ENCODE data around the gene TBCCD1.
"Not testable (repeated sequence)": the region's sequence is repeated elsewhere in the genome, so short reads cannot be mapped to it uniquely, and the experiment has no call there.

TBCCD1 gene

DNA sequence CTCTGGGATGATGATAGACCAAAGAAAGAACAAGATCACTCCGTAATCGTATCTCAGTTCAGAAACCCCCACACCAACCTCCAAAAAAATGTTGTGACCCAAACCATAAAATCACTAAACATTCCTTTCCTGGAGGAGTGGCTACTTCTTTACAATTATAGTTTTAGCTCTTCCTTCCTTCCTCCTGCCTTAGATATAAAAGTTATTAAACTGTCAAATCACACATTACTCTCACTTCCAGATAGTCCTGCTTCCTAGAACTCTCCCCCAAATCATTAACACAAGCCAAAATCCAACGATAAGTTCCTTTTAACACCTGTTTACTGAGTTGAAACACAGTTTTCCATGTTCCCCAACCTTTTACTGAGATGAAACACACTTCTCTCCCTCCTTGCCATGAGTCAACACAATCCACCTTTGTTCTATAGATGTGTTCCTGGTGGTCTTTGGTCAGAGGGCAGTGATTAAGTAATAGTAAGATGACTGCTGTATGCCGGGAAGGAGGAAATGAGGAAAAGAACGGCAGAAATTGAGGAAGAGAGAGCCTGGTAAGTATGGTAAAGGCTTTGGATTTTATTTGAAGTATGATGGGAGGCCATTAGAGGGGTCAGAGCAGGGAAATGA lies 14.6 kb downstream of the TBCCD1 start:
- DNase-seq (ENCODE audit: low read depth in 3 of 3), result no peak

DNA sequence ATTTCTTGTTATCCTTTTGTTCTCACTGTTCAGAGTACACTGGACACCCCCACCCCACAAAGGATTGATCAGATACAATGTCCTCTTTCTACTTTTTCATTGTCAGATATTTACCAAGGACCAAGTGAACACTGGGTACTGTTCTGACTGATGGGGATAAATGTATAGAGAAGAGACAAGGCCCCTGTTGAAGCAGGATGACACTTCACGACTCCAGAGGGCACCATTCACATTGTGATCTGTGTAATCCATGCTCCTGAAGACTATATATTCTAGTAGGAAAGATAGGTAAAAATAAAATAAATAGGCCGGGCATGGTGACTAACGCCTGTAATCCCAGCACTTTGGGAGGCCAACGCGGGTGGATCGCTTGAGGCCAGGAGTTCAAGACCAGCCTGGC lies 15.8 kb downstream of the TBCCD1 start:
- DNase-seq (ENCODE audit: low read depth in 3 of 3), result no peak

DNA sequence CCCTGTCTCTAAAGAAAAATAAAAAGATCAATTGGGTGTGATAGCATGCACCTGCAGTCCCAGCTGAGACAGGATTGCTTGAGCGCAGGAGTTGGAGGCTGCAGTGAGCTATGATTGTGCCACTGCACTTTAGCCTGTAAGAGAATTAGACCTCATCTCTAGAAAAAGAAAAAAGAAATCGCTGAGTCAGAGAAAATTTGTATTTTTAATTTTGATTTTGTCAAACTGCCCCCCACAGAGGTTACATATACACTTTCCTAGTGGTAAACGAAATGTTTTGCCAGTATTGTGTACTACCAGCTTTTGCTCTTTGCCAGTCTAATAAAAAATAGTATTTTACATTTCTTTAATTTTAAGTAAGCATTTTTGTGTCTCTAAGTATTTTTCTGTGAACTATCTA lies 17.6 kb downstream of the TBCCD1 start:
- no peak for DNase-seq (ENCODE audit: low read depth in 3 of 3)

DNA sequence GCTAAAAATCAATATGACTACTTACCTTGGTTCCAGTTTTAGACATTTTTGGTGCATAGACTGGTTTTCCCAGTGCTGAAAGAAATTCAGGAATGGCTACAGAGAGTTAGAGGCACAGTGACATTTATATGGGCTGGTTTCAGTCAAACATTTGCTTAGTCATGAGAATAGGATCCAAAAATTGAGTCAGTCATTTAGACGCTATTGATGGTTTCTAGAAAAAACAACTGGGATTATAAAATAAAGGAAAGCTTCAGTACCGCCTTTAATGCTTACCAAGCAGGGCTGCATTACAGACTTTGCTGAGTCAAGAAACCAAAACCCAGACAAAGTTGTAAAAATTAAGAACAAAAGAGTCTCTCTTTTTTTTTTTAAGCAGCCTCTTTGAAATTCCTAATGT lies 22.9 kb downstream of the TBCCD1 start, which contains the start of gene CRYGS:
CRYGS (minus strand) TSS at position 100 of the 400 bp plus-strand sequence; CDS start at position 46, 54 bp downstream.
- no peak for DNase-seq (ENCODE audit: low read depth in 3 of 3)

DNA sequence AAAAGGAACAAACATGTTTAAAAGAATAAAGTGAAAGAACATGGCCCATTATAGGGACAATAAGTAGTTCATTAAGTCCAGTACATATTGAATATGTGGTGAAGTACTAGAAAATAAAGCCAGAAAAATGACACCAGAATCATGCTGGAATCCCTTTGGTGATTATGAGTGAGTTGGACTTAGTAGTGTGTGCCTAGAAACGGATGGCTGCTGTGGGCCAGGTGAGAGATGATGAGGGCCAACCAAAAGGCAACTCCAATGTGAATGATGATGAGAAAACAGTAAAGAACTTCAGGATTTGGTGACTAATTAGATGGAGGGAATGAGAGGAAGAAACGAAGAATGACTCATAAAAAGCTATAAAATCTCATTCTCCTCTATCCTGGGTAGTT lies 26.3 kb downstream of the TBCCD1 start:
- no peak for DNase-seq (ENCODE audit: low read depth in 3 of 3)

DNA sequence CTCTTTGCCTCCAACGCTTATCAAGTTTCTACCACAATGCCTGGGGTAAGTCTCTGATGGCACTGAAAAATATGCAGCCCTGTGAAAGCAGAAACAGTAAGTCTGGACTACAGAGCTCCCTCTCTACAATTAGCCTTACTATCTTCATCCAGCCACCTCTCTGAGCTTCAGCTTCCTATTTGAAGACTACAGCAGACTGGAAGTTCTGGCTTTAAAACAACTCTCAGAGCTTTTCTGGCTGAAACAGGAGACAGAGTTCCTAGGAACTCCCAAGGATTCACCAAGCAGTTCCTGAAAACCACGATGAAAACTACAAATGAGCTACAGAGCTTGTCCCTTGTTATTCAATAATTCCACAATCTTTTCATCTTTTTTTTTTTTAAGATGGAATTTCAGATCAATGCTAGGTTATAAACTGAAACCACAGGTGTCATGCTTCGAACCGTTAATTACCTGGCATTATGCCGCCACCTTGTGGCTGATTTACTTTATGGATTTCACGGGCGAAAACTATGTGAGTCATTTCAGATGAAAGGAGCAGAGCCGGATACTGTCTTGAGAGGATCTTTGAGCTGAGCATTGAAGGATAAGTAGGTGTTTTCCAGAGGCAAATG lies 26.8 kb downstream of the TBCCD1 start:
- peak; percentile 69 to 79 (median 75) for DNase-seq (ENCODE audit: low read depth in 3 of 3)

DNA sequence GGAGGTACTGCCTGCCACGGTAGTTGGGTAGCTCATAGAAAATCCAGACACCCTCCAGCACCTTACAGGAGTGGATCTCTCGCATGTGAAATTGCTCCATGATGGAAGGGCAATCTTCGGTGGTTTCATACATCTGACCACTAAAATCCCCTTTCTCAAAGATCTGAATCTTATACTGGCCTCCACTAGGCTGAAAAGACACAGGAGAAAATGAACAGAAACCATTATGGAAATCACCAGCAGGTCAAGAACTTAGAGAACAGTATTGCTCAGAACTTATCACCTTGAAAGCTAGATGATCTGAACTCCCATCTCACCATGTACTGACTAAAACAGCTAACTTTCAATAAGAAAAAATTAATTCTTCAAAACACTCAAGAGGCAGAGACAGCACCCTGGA lies 28.4 kb downstream of the TBCCD1 start:
- DNase-seq (ENCODE audit: low read depth in 3 of 3), result no peak

DNA sequence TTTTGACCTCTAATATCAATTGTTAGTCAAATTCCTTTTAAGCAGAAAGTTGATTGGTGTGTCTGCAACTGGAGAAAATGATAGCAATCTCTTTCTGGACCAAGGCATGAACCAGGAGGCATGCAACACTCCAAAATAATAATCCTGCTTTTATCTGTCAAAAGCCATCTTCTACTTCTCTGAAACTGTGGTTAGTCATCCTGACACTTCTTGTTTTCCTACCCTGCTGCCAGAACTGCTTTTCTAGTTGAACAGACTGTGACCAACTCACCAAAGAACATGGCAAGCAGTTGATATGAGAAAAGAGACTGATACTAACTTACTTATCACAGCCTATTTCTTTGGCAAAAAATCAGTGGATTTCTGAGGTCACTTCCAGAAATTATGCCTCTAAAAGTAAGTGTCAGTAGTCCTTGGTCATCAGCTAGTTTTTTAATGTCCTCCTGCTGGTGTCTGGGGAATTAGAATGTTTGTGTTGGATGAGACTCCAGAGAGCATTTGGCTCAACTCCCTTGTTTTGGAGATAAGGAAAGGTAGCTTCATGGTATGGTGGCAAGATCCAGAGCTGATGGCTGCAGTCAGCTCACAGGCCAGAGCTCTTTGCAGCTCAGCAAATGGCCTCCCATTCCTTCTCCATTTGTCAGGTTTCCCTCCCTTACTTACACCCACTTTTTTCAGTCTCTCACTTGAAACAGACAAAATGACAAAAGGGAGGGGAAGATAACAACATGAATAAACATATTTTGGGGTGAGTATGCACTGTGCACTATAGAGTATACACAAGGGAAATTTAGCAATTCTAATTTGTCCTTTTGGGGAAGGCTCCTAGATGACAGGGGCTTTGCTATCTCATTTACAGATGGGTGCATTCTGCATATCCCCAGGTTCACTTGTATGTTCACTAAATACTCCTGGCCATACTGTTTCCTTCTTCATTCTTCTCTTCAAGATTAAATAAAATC lies 30.0 kb downstream of the TBCCD1 start:
- DNase-seq (ENCODE audit: low read depth in 3 of 3), result no peak

DNA sequence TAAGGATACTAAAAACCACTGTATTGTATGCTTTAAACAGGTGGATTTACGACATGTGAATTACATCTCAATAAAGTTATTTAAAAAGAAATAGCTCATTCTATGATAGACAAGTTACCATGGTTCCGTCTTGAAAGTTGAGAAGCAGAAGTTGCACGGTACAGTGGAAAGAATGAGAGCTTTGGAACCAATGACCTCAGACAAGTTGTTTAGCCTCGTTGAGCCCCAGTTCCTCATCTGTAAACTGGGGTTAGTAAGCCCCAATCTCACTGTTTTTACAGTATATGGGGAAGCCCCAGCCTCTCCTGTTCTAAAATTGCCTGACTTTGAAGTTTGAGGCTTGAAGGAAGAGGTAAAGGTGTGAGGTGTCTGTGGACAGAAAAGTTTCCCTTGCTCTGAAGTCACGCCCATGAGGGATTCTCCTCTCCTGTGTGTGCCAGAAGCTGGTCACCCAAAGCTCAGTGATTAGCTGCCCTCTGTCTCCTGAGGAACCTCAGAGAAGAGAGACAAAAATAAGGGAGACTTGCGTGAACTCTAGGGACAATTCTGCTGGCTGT lies 32.9 kb downstream of the TBCCD1 start:
- peak in 2 of 3 experiments; percentile 43 to 49 for DNase-seq (ENCODE audit: low read depth in 3 of 3)

DNA sequence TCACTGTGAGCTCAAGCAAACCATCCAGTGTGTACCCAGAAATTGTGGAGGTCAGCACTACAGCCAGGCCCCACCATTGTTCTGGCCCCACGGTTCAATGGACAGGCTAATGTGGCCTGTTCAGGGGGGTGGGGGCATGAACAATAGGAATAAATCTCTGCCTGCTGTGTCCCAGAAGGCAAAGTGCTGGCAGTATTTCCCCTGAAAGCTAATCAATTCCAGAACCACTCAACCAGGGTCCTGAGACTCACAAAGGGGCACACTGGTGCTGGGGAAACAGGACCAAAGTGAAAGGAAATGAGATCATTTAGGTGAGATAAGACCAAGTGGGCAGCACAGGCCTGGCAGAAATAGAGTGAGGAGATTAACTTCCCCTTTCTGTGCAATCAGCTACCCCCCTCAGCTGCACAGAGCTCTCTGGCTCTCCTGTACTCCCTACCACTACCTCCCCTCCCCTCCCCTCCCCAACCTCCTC lies 34.5 kb downstream of the TBCCD1 start:
- DNase-seq (ENCODE audit: low read depth in 3 of 3), result no peak

DNA sequence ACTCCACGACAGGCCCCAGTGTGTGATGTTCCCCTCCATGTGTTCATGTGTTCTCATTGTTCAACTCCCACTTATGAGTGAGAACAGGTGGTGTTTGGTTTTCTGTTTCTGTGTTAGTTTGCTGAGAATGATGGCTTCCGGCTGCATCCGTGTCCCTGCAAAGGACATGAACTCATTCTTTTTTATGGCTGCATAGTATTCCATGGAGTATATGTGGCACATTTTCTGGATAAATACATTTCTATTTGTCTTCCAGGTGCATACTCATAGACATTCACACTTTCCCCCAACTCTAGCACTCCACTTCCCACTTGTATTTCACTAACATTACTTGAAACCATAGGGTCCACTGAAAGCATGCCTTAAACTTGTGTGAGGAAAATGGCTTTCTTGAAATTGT lies 35.4 kb downstream of the TBCCD1 start:
- DNase-seq (ENCODE audit: low read depth in 3 of 3), result not testable (repeated sequence)

DNA sequence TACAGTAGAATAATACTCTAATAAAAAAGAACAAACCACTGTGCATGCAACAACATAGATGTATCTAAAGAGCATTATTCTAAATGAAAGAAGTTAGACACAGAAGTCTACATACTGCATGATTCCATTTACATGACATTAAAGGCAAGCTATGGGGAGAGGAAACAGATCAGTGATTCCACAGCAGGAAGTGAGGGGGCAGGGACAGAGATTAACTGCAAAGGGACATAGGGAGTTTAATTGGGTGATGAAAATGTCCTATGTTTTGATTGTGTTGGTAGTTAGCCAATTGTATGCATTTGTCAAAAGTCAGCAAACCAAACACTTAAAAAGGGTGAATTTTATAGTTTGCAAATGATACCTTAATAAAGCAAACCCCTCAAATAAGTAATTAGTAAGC lies 36.7 kb downstream of the TBCCD1 start:
- DNase-seq (ENCODE audit: low read depth in 3 of 3), result no peak

DNA sequence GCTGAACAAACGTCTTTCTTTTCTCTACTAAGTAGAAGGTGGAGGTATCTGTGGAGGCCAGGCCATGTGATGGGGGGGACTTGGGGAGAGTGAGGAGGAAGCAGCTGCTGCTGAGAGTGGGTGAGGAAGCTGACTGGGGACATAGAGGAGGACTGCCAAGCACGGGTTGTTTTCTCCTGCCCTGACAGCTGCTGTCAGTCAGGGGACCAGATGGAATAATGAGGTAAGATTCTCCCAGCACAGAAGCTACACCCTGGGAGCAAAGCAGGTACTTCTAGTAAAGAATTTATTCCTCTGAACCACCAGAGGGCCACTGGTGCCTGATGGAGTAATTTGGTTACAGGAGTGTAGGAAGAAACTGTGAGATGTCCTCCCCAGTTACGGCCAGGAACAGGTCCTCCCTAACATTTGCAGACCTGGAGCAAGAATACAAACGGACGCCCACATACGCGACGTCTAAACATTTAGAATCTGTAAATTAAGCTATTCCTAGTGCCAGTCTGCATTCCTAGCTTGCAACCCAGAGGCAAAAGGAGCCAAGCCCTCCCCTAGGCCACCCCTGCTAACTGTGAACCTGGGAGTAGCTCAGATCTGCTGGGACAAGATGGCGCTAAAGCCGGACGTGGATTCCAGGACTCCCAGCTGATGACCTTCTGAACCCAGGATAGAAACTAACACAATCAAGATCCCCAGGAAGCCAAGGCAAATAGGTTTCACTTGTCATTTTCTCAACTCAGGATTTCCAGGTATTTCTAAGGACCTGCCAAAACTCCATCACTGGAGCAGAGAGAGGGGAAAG lies 37.7 kb downstream of the TBCCD1 start:
- no peak for DNase-seq (ENCODE audit: low read depth in 3 of 3)

DNA sequence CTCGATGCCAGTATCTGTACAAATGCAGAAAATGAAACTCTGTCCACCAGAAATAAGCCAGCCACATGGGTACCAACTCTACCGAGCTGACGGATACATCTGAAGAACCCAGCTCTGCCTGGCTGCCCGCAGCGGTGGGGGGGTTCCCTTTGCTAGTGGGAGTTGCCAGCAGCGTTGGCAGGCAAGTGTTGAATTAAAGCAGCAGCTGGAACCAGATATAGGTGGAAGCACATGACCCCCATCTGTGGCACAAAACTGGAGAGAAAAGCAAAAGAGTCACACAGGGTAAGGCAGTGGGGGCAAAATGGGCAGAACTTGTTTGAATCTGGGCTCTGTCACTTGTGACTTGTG lies 40.9 kb downstream of the TBCCD1 start:
- no peak for DNase-seq (ENCODE audit: low read depth in 3 of 3)

DNA sequence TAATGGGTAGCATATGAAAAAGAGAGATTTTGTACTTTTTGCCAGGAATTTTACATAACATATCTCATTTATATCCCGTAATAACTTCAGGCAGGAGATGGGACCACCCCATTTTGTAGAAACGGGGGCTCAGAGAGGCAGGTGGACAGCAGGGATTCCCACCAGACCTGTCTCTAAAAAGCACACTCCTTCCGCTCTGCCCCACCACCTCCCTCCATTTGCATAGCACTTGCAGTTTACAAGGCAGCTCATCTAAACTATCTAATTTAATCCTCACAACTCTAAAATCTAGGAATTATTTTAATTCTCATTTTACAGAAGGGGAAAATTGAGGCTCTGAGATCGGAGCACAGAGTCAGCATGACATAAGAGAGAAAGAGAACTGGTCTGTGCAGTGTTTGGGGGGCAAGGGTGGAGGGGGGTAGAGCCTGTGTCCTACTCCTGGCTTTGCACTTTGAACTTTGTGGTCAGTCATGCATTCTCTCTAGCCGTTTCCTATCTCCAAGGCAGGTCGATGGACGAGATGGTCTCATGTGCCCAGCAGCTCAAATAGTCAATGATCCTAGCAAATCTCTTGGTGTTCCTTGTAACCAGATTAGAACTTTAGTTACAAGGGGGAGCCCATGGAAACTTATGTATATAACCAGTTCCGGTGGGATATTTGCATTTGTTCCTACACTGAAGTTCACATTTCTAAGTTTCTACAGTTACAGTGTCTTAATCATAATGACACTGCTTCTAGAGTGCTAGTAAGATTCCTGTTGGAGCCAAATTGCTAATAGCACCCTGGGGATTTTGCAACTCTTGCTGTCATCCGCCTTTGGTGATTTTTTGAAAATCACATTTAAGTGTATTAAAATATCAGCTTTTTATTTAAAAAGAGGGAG lies 41.5 kb downstream of the TBCCD1 start:
- DNase-seq (ENCODE audit: low read depth in 3 of 3), result no peak

DNA sequence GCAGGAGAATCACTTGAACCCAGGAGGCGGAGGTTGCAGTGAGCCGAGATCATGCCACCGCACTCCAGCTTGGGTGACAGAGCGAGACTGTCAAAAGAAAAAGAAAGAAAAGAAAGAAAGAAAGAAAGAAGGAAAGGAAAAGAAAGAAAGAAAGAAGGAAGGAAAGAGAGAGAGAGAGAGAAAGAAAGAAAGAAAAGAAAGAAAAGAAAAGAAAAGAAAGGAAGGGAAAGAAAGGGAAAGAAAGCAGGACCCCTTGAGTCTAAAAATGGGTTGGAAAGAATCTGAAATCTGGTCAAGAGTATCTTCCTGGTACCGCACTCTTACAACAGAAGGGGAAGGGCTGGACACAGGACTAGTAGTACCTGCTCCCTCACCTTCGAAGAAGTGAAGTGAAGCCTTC lies 42.5 kb downstream of the TBCCD1 start:
- DNase-seq (ENCODE audit: low read depth in 3 of 3), result no peak

DNA sequence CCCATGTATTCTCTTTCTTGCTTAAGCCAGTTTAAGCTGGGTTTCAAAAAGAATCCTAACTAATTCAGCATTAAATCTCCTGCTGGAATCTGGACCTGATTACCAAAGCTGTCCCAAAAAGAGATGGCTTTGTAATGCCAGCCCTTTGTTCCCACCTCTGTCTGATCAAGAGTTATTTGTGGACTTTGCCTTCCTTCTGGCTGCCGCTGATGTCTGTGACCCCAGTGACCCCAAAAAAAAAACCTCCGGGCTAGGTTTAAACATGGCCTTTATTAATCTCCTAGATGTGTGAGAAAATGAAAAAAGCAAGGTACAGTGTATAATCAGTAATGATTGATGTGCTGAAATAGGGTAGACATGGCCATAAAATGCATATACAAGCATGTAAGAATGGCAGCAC lies 43.7 kb downstream of the TBCCD1 start:
- no peak for DNase-seq (ENCODE audit: low read depth in 3 of 3)

DNA sequence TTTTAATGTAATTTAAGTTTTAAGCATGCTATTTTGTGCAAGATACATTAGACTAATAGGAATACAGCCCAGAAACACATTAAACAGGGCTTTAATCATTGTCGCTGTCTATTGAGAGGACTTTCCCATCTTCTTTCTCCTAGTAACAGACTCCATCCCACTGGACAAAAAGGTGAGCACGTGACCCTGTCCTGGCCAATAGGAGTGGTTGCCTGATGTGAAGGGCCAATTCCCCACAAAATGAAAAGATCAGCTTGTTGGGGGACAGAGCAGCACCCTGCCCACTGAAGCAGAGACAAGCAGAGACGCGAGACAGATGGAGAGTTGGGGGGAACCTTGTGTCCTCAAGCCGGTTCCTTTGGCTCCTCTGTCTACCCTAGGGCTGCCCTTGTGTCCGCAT lies 44.1 kb downstream of the TBCCD1 start:
- DNase-seq (ENCODE audit: low read depth in 3 of 3), result no peak

DNA sequence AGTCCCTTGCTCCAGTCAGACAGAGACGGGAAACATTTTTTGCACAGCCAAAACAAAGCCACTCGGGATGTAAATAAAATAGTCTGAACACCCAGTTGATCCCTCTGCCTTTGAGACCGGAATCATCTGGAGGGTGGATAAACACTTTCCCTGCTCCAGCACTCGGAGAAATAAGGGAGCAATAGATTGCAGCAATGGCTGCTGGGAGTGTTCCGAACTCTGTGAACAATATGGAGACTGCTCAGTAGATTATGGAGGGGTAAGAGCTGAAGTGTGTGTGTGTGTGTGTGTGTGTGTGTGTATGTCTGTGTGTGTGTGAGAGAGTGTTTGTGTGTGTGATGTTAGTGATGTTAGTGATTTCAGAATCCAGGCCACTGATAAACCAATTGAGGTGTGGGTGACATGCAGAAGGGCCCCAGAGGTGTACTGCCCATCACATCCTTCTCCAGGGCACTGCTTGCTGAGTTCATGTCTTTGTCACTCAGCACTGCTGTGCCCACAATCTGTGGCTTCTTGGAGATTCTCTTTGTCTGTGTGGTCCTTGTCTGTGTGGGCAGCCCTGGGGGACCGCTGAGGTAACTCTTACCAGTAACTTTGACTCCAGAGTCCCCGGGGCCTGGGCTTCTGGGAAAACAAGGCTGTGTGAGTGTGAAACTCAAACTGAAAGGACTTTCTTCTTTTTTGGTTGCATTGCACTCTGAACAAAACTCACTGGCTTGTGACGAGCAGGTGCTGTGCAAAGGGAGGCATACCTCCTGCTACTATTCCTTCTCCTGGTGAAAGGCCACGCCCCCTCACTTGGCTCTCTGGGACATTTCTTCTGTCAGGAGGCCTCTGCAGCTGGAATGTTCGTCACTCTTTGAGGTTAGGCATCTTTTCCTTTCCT lies 45.9 kb downstream of the TBCCD1 start:
- DNase-seq (ENCODE audit: low read depth in 3 of 3), result peak in 1 of 3 experiments; percentile 56

Measured in stimulated activated CD4-positive, alpha-beta T cell treated with anti-CD3 and anti-CD28 coated beads, TNF-alpha, amount 100 ng/mL, for 24 hours (primary cell).